K562 (cell line): ENCODE results near the gene SCN8A.
A peak's percentile ranks its signal among the peaks of the same experiment; 100 is the strongest.

Experiments
- ATF2 ChIP-seq: sonication (generic); formaldehyde crosslinking; IDR thresholded peaks from 2 replicates; pipeline ENCODE4 v1.8.1; 2022; ENCODE audit warnings: missing genetic modification reagents
- CHD4 ChIP-seq: fragments of 200-600 bp; sonication (generic); IDR thresholded peaks from 3 replicates; pipeline ENCODE4 v1.6.1; 2012; ENCODE audit warnings: low read depth, mild to moderate bottlenecking, mixed read lengths, low read length, inconsistent platforms; ENCODE audit not compliant: insufficient read depth, insufficient replicate concordance, poor library complexity, severe bottlenecking
- ESRRA ChIP-seq: fragments of 450-650 bp; IDR thresholded peaks from 2 replicates; pipeline ENCODE4 v1.6.1; 2014; ENCODE audit warnings: low read depth, mild to moderate bottlenecking, moderate library complexity, borderline replicate concordance
- EZH2 ChIP-seq: IDR thresholded peaks from 2 replicates; pipeline ENCODE4 v1.6.1; 2012; ENCODE audit warnings: low read depth, mild to moderate bottlenecking, inconsistent platforms, low read length, borderline replicate concordance
- HNRNPH1 ChIP-seq: fragments of 200-400 bp; formaldehyde crosslinking; optimal IDR thresholded peaks from 2 replicates; pipeline ENCODE3; 2017; ENCODE audit warnings: low read depth, mild to moderate bottlenecking, low read length, moderate library complexity
- KLF10 ChIP-seq: fragments of 250-450 bp; sonication (Bioruptor Pico); IDR thresholded peaks from 2 replicates; pipeline ENCODE4 v1.6.1; 2021; ENCODE audit warnings: matching md5 sums
- NFYB ChIP-seq: IDR thresholded peaks from 2 replicates; pipeline ENCODE4 v1.6.1; 2011; ENCODE audit warnings: mild to moderate bottlenecking, moderate library complexity; ENCODE audit not compliant: insufficient read length; ENCODE audit errors: extremely low read depth
- NR2C1 ChIP-seq, 2 experiments: fragments of 450-650 bp; IDR thresholded peaks; 2 replicates each; pipeline ENCODE4 v1.6.1; 2017; ENCODE audit warnings: mild to moderate bottlenecking in 2 of 2, antibody characterized with exemption in 1 of 2, inconsistent platforms in 1 of 2, missing compliant biosample characterization in 1 of 2, missing genetic modification characterization in 1 of 2
- SPI1 ChIP-seq: IDR thresholded peaks from 2 replicates; pipeline ENCODE4 v1.6.1; 2011; ENCODE audit warnings: low read depth, low read length, control low read depth, borderline replicate concordance
- UBTF ChIP-seq, 2 experiments: IDR thresholded peaks; 2 replicates each; pipeline ENCODE4 v1.6.1; 2012; ENCODE audit warnings: improper control_type of control experiment in 2 of 2, low read depth in 2 of 2, low read length in 2 of 2, borderline replicate concordance in 1 of 2
- ZFP91 ChIP-seq: sonication (generic); formaldehyde crosslinking; IDR thresholded peaks from 2 replicates; pipeline ENCODE4 v1.8.0; 2022; ENCODE audit warnings: mild to moderate bottlenecking, missing genetic modification reagents
- TF ChIP-seq, protein P1 (sequence below), 3 experiments: IDR thresholded peaks in 2 of 3; conservative IDR thresholded peaks in 1 of 3; 2 replicates each; pipeline ENCODE4 v1.5.1; 2011 to 2012; ENCODE audit warnings: low read length in 3 of 3, mild to moderate bottlenecking in 3 of 3, control low read depth in 2 of 3, improper control_type of control experiment in 1 of 3, inconsistent platforms in 1 of 3, low read depth in 1 of 3, mixed read lengths in 1 of 3, moderate library complexity in 1 of 3; ENCODE audit not compliant: insufficient read depth in 2 of 3

GRCh38 chr12:51590347-51591015 lies 552 bp upstream of the SCN8A start:
- TF ChIP-seq HNRNPH1, result no peak
- TF ChIP-seq NR2C1 (IDR thresholded peaks at IDR 0.05), result no peak
- TF ChIP-seq NR2C1 (tag; IDR thresholded peaks at IDR 0.05), result no peak
- no peak for TF ChIP-seq ZFP91 (CRISPR knock-in tag)
- no peak for TF ChIP-seq SPI1
- no peak for TF ChIP-seq NFYB
- no peak for TF ChIP-seq ATF2 (CRISPR knock-in tag)
- no peak for TF ChIP-seq ESRRA
- TF ChIP-seq, protein P1, sequence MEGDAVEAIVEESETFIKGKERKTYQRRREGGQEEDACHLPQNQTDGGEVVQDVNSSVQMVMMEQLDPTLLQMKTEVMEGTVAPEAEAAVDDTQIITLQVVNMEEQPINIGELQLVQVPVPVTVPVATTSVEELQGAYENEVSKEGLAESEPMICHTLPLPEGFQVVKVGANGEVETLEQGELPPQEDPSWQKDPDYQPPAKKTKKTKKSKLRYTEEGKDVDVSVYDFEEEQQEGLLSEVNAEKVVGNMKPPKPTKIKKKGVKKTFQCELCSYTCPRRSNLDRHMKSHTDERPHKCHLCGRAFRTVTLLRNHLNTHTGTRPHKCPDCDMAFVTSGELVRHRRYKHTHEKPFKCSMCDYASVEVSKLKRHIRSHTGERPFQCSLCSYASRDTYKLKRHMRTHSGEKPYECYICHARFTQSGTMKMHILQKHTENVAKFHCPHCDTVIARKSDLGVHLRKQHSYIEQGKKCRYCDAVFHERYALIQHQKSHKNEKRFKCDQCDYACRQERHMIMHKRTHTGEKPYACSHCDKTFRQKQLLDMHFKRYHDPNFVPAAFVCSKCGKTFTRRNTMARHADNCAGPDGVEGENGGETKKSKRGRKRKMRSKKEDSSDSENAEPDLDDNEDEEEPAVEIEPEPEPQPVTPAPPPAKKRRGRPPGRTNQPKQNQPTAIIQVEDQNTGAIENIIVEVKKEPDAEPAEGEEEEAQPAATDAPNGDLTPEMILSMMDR (IDR thresholded peaks at IDR 0.05 in 2 of 3, conservative IDR thresholded peaks at IDR 0.05 in 1 of 3; ENCODE audit: insufficient read depth in 2 of 3, low read depth in 1 of 3, low read length in 3 of 3), result peak; percentile 29 to 84 (median 66); a peak in 5 of 6 replicates
- TF ChIP-seq UBTF (IDR thresholded peaks at IDR 0.05; ENCODE audit: borderline replicate concordance in 1 of 2, low read depth in 2 of 2, low read length in 2 of 2), result peak in 1 of 2 experiments; percentile 55; a peak in 1 of 4 replicates
- TF ChIP-seq EZH2, result no peak
- no peak for TF ChIP-seq CHD4
- no peak for TF ChIP-seq KLF10 (CRISPR knock-in tag)
